ENCODE measurements around the gene PAFAH1B2. TPM values are rescaled to one million over a fixed set of nuclear protein-coding genes. Genes with fewer than 3 reads are reported as not detected.

The PAFAH1B2 gene
- total RNA-seq, 1 donor from 2014 or later = 226 TPM

DNA sequence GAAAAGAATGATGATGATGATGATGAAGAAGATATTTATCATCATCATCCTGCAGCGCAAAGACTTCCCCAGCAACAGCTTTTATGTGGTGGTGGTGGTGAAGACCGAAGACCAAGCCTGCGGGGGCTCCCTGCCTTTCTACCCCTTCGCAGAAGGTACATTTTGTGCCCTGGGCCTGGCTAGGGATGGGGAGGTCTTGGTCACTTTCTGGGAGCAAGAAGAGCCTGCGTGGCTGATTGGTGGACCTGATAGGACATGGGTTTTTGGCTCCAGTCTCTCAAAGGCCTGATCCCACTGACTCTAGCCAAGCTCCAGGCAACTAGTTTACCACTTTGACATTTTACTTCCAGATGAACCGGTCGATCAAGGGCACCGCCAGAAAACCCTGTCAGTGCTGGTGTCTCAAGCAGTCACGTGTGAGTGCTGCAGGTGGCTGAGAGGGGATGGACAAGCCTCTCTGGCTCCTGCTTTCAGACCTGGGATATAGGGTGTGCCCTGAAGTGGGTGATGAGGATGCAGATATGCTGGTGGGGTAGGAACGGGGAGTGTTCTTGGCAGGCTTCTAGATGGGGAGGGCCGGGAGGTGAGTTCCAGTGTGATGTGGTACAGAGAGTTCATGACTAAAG is 39.8 kb downstream of the PAFAH1B2 start:
- no peak for FAIRE-seq
- Histone ChIP-seq H3K4me3 (ENCODE audit: low read depth, low read length) (no peak overlapping the region), H3K27me3 (ENCODE audit: control insufficient read depth, insufficient read depth, low read length) (no peaks in the 10 kb centered on the region), H3K36me3 (ENCODE audit: control insufficient read depth, insufficient read depth, low read length) (peaks cover 13% of the 10 kb centered on the region)
- DNase-seq (ENCODE audit: low read depth) = no peak
- TF ChIP-seq CTCF (IDR thresholded peaks at IDR 0.05; ENCODE audit: insufficient read depth, low read length, severe bottlenecking) = no peak

GRCh38 chr11:117185736-117186430 is 41.8 kb downstream of the PAFAH1B2 start:
- Histone ChIP-seq H3K27me3 (ENCODE audit: control insufficient read depth, insufficient read depth, low read length) (no peaks in the 10 kb centered on the region), H3K36me3 (ENCODE audit: control insufficient read depth, insufficient read depth, low read length) (peaks cover 27% of the 10 kb centered on the region), H3K4me3 (ENCODE audit: low read depth, low read length) (no peak overlapping the region)
- no peak for FAIRE-seq
- TF ChIP-seq CTCF (IDR thresholded peaks at IDR 0.05; ENCODE audit: insufficient read depth, low read length, severe bottlenecking) = no peak
- DNase-seq (ENCODE audit: low read depth) = no peak

- FAIRE-seq (no peak), DNase-seq (ENCODE audit: low read depth) (no peak)
- Histone ChIP-seq H3K4me3 (ENCODE audit: low read depth, low read length) (no peak overlapping the region), H3K27me3 (ENCODE audit: control insufficient read depth, insufficient read depth, low read length) (no peaks in the 10 kb centered on the region), H3K36me3 (ENCODE audit: control insufficient read depth, insufficient read depth, low read length) (peaks cover 27% of the 10 kb centered on the region)
- TF ChIP-seq CTCF (IDR thresholded peaks at IDR 0.05; ENCODE audit: insufficient read depth, low read length, severe bottlenecking) = no peak
Measured at GRCh38 chr11:117186431-117186761, 42.3 kb downstream of the PAFAH1B2 start.

- Histone ChIP-seq H3K36me3 (ENCODE audit: control insufficient read depth, insufficient read depth, low read length) (peaks cover 29% of the 10 kb centered on the region), H3K4me3 (ENCODE audit: low read depth, low read length) (no peak overlapping the region), H3K27me3 (ENCODE audit: control insufficient read depth, insufficient read depth, low read length) (no peaks in the 10 kb centered on the region)
- no peak for DNase-seq (ENCODE audit: low read depth)
- no peak for FAIRE-seq
- TF ChIP-seq CTCF (IDR thresholded peaks at IDR 0.05; ENCODE audit: insufficient read depth, low read length, severe bottlenecking) = no peak
Measured at GRCh38 chr11:117187007-117187406, 42.9 kb downstream of the PAFAH1B2 start.

DNA sequence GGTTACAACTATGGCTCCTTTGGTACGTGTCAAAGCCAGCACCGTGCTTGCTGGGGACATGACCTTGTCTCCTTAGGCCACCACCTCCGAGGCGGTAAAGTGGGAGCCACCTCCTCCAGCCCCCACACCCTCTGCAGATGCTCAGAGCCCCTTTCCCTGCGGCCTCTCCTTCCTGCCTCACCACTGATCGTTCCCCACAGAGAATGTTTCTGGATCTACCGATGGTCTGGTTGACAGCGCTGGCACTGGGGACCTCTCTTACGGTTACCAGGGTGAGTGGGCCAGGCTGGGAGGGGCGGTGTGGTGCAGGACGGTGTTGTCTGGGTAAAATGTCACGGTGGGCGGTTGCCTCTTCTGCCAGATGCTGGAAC is 43.3 kb downstream of the PAFAH1B2 start:
- DNase-seq (ENCODE audit: low read depth) (no peak), FAIRE-seq (no peak)
- no peak for TF ChIP-seq CTCF (IDR thresholded peaks at IDR 0.05; ENCODE audit: insufficient read depth, low read length, severe bottlenecking)
- Histone ChIP-seq H3K27me3 (ENCODE audit: control insufficient read depth, insufficient read depth, low read length) (no peaks in the 10 kb centered on the region), H3K4me3 (ENCODE audit: low read depth, low read length) (no peak overlapping the region), H3K36me3 (ENCODE audit: control insufficient read depth, insufficient read depth, low read length) (peaks cover 29% of the 10 kb centered on the region)
